Uterine smooth muscle cell (primary cell): ENCODE data around the gene CUEDC1. TPM values are rescaled to one million over a fixed set of nuclear protein-coding genes. Genes with fewer than 3 reads are reported as not detected.

Experiments used
- total RNA-seq: library from RNA; depleted of rRNA; stranded (reverse); fragments of >200 nt; gene quantifications from 2 replicates; pipeline ENCODE4 v1.2.3, GENCODE V29; 2014

CUEDC1 gene, protein sequence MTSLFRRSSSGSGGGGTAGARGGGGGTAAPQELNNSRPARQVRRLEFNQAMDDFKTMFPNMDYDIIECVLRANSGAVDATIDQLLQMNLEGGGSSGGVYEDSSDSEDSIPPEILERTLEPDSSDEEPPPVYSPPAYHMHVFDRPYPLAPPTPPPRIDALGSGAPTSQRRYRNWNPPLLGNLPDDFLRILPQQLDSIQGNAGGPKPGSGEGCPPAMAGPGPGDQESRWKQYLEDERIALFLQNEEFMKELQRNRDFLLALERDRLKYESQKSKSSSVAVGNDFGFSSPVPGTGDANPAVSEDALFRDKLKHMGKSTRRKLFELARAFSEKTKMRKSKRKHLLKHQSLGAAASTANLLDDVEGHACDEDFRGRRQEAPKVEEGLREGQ
- total RNA-seq = 6.1 and 7.7 TPM in 2 replicates

DNA sequence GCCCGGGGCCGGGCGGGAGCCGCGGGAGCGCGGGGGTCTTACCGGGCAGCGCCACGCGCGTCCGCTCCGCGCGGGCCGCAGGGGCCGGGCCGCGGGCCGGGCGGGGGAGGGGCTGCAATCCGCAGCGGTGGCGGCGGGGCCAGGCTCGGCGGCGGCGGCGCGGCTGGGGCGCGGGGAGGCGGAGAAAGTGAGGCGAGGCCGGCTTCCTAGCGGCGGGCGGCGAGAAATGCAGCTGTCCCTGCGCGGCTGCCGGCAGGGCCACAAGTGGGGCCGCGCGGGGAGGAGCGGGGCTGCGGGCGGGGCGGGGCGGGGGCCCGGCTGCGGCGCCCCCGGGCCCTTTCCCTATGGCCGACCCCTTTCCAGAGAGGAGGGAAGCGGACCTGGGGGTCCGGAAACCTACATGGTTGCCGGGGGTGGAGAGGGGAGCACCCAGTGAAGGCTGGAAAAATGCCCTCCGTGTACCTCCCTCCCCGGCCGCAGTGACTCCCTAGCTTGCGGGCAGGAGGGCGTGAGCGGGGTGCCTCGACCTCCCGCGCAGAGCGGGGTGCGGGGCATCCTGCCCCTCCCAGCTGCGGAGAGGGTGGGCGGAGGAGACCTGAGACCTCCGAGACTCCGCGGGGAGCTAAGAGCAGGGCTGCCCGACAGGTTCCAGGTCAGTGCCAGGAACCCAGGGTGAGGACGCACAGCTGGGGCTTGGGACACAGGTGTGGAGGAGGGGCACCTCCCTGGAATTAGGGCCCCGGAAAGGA, at the start of gene CUEDC1:
Gene CUEDC1 (minus strand): TSS at position 230 of the 749 bp plus-strand sequence. CDS start 69,848 bp downstream, outside the sequence.

DNA sequence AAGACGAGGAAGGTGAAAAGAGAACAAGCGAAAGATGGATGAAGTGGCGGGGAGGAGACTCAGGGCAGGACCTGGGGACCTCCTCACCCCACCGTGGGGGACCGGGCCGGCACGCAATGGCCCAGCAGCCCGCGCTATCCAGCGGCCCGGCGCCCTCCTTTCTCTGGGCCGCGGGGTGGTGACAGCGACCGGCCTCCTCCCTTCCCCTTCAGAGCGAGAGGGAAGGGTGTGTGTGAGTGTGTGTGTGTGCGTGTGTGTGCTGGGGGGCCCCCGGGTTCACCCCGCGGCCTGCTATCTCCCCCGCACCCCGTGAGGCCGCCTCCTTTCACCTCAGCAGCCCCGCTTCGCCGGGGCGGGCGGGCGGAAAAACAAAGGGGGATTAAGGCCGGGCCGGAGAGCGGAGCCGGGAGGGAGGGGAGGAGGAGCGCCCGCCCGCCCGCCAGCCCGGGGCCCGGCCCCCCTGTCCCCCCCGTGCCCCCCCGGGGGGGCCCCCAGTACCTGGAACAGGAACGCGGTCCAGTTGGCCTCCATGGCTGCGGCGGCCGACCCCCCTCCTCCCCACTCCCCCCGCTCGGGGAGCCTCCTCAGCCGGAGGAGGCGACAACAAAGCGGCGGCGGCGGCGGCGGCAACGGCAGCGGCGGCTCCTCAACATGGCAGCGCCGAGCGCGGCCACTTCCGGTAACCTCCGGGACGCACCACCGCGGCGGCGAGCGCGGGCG, 32.5 kb upstream of the CUEDC1 start, which contains the start of gene VEZF1:
Gene VEZF1 (minus strand): TSS at position 674 of the 720 bp plus-strand sequence. CDS start 143 bp downstream, at position 531.

DNA sequence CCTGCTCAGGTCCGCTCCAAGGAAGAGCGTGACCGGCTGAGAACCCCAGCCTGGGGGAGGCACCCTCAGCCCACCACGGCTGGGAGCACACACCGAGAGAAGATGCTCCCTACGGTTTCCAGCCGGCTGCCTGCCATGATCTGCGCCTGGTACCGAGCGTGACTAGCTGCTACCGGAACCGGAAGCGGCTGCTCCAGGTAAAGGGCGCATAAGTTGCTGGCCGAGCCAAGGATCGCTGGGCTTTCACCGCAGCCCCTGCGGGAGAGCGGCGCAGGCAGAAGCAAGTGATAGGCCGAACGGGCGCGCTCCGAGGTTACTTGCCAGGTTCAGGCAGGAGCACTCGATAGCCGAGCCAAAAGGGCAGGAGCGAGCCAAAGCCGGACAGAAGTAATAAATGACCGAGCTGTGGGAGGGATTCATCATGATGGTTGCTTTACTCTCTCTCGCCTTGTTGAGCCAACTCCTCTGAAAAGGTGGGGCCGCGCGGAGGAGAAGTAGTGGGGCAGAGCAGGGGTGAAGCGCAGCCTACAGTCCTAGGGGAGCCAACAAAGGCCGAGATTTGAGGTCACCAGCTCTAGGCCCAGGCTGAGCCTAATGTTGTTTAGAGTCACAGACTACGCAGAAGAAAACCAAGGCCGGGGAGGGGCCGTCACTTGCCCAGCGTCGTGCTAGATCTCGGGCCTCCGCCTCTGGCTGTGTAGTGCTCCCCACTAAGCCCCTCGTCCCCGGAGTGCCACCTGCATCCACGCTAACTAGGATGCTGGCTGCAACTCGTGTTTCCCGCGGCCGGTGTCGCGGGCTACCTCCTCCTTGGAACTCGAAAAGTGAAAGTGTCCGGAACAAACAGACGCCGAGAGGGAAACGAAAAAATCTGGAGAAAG, 105.1 kb downstream of the CUEDC1 start, which contains the start of gene MRPS23:
Gene MRPS23 (minus strand): TSS at position 171 of the 881 bp plus-strand sequence. CDS start 34 bp downstream, at position 137.

Other genes starting within 250 kb of the CUEDC1 start
- gene CCDC182, start 210.1 kb downstream of the CUEDC1 start, total RNA-seq = not detected in 2 replicates
- 19.5 and 31.3 TPM in 2 replicates for gene MRPS23, start 105.4 kb downstream of the CUEDC1 start, total RNA-seq
- gene VEZF1, start 32.8 kb upstream of the CUEDC1 start, total RNA-seq = 29.5 and 36.5 TPM in 2 replicates
- gene SRSF1, start 51.8 kb upstream of the CUEDC1 start, total RNA-seq = 437 and 686 TPM in 2 replicates
- gene DYNLL2, start 128.0 kb upstream of the CUEDC1 start, total RNA-seq = 19.4 and 21.7 TPM in 2 replicates
- gene OR4D1, start 193.0 kb upstream of the CUEDC1 start, total RNA-seq = not detected in 2 replicates
- gene OR4D2, start 211.6 kb upstream of the CUEDC1 start, total RNA-seq = not detected in 2 replicates
- not detected in 2 replicates for gene EPX, start 237.3 kb upstream of the CUEDC1 start, total RNA-seq